Left ventricle myocardium superior (tissue), 1 donor: ENCODE data around the gene FBXO34. TPM values are rescaled to one million over a fixed set of nuclear protein-coding genes. Genes with fewer than 3 reads are reported as not detected.

ENCODE experiments used
- ATAC-seq: fragments of 200-7000 bp; cut with Tn5 transposase; one replicate; pipeline ENCODE4 v1.9.1; 2020; ENCODE audit warnings: mild to moderate bottlenecking, moderate library complexity
- DNase-seq: peaks from one replicate; pipeline ENCODE4 v3.0.0-alpha.2; 2020
- intact Hi-C: fragments of 100-400 bp; cut with micrococcal nuclease; formaldehyde crosslinking; loops from one replicate; pipeline ENCODE4 v1.11.0; 2022
- total RNA-seq: library from RNA; stranded (reverse); fragmentation: NEBNext Ultra II Directional; extraction: Animal tissue kit (Norgen Biotek cat#: 25700); gene quantifications from one replicate; pipeline ENCODE4 v1.2.1, GENCODE V29; 2021
- donor health status: DM: no; HTN: yes; CAD: no; lungs with severe emphysema.

Gene FBXO34
- total RNA-seq, 1 donor from 2014 or later: 27.2 TPM

GRCh38 chr14:55401751-55402150, 130.5 kb downstream of the FBXO34 start:
- ATAC-seq (no peak), DNase-seq (no peak)
- intact Hi-C loops: no loop called here

Other genes with a start within 250 kb of the FBXO34 start
- 1.6 TPM for gene WDHD1, start 244.3 kb upstream of the FBXO34 start, total RNA-seq
- 12.6 TPM for gene SOCS4, start 244.2 kb upstream of the FBXO34 start, total RNA-seq
- gene MAPK1IP1L, start 219.8 kb upstream of the FBXO34 start, total RNA-seq: 58.1 TPM
- 249 TPM for gene LGALS3, start 142.2 kb upstream of the FBXO34 start, total RNA-seq
- gene DLGAP5, start 79.8 kb upstream of the FBXO34 start, total RNA-seq: 0.35 TPM
- 17.3 TPM for gene ATG14, start 140.4 kb downstream of the FBXO34 start, total RNA-seq
- not detected for gene TBPL2, start 169.2 kb downstream of the FBXO34 start, total RNA-seq